Stimulated activated CD4-positive, alpha-beta T cell treated with anti-CD3 and anti-CD28 coated beads, TNF-alpha, amount 100 ng/mL, for 48 hours (primary cell): Measurements from ENCODE around the gene SDK2.

Experiments
- DNase-seq, 3 donors: peaks; one replicate each; pipeline ENCODE4 v3.0.0-alpha.2; 2020; ENCODE audit warnings: low read depth in 3 of 3

The SDK2 gene

GRCh38 chr17:73559532-73559931 lies 84.7 kb downstream of the SDK2 start:
- DNase-seq = no peak

- no peak for DNase-seq
These were observed 88.9 kb downstream of the SDK2 start for GRCh38 chr17:73555199-73555960.

GRCh38 chr17:73554498-73554897 lies 89.7 kb downstream of the SDK2 start:
- no peak for DNase-seq

GRCh38 chr17:73553311-73553710 lies 90.9 kb downstream of the SDK2 start:
- no peak for DNase-seq

- DNase-seq = no peak
These were observed 91.8 kb downstream of the SDK2 start for GRCh38 chr17:73552300-73553048.

GRCh38 chr17:73551759-73552158 lies 92.5 kb downstream of the SDK2 start:
- no peak for DNase-seq

GRCh38 chr17:73551144-73551543 lies 93.1 kb downstream of the SDK2 start:
- DNase-seq = no peak

GRCh38 chr17:73550556-73550955 lies 93.7 kb downstream of the SDK2 start:
- no peak for DNase-seq

- DNase-seq = no peak
These were observed 94.3 kb downstream of the SDK2 start for GRCh38 chr17:73549841-73550430.

- no peak for DNase-seq
These were observed 95.5 kb downstream of the SDK2 start for GRCh38 chr17:73548620-73549311.

- no peak for DNase-seq
These were observed 96.5 kb downstream of the SDK2 start for GRCh38 chr17:73547790-73548189.

GRCh38 chr17:73546770-73547536 lies 97.3 kb downstream of the SDK2 start:
- peak in 1 of 3 donors; percentile 15 for DNase-seq

GRCh38 chr17:73546114-73546513 lies 98.1 kb downstream of the SDK2 start:
- DNase-seq = no peak

- no peak for DNase-seq
These were observed 98.9 kb downstream of the SDK2 start for GRCh38 chr17:73545109-73546032.

- no peak for DNase-seq
These were observed 99.9 kb downstream of the SDK2 start for GRCh38 chr17:73544333-73544732.

- no peak for DNase-seq
These were observed 101.9 kb downstream of the SDK2 start for GRCh38 chr17:73542323-73542722.

GRCh38 chr17:73541561-73541981 lies 102.7 kb downstream of the SDK2 start:
- DNase-seq = no peak

GRCh38 chr17:73541111-73541510 lies 103.1 kb downstream of the SDK2 start:
- no peak for DNase-seq

GRCh38 chr17:73539166-73539565 lies 105.1 kb downstream of the SDK2 start:
- no peak for DNase-seq

GRCh38 chr17:73538445-73538844 lies 105.8 kb downstream of the SDK2 start:
- no peak for DNase-seq
